DMS 273 (cell line): ENCODE measurements around the gene TRPV4.

Source experiments
- DNase-seq: peaks from one replicate; lab custom pipeline; 2025; ENCODE audit not compliant: unreplicated experiment; lab: John Stamatoyannopoulos, UW

The TRPV4 gene

GRCh38 chr12:109808876-109809646 is 24.1 kb downstream of the TRPV4 start:
- no peak for DNase-seq

GRCh38 chr12:109807954-109808643 is 25.1 kb downstream of the TRPV4 start:
- DNase-seq, result no peak

GRCh38 chr12:109804820-109805761 is 28.1 kb downstream of the TRPV4 start:
- peak; percentile 73 for DNase-seq

- DNase-seq, result no peak
These were observed 29.5 kb downstream of the TRPV4 start for GRCh38 chr12:109803678-109804077.

- DNase-seq, result no peak
These were observed 30.4 kb downstream of the TRPV4 start for GRCh38 chr12:109802828-109803227.

GRCh38 chr12:109800536-109800935 is 32.7 kb downstream of the TRPV4 start:
- no peak for DNase-seq

GRCh38 chr12:109798691-109799090 is 34.5 kb downstream of the TRPV4 start:
- no peak for DNase-seq

GRCh38 chr12:109797905-109798669 is 35.1 kb downstream of the TRPV4 start:
- DNase-seq, result peak; percentile 58

GRCh38 chr12:109796057-109796456 is 37.1 kb downstream of the TRPV4 start:
- DNase-seq, result no peak

- DNase-seq, result no peak
These were observed 38.2 kb downstream of the TRPV4 start for GRCh38 chr12:109795023-109795422.

GRCh38 chr12:109793826-109794501 is 39.2 kb downstream of the TRPV4 start:
- DNase-seq, result no peak

- DNase-seq, result no peak
These were observed 39.8 kb downstream of the TRPV4 start for GRCh38 chr12:109793411-109793810.

GRCh38 chr12:109792992-109793391 is 40.2 kb downstream of the TRPV4 start:
- no peak for DNase-seq

GRCh38 chr12:109789526-109790048 is 43.6 kb downstream of the TRPV4 start:
- DNase-seq, result no peak

GRCh38 chr12:109786799-109787198 is 46.4 kb downstream of the TRPV4 start:
- DNase-seq, result no peak

- no peak for DNase-seq
These were observed 47.3 kb downstream of the TRPV4 start for GRCh38 chr12:109785854-109786253.

GRCh38 chr12:109783965-109784244 is 49.3 kb downstream of the TRPV4 start:
- DNase-seq, result no peak

GRCh38 chr12:109783135-109783964 is 49.8 kb downstream of the TRPV4 start:
- no peak for DNase-seq

GRCh38 chr12:109782326-109782703 is 50.9 kb downstream of the TRPV4 start:
- DNase-seq, result no peak
